ENCODE measurements around the gene RAD23B. TPM values are rescaled to one million over a fixed set of nuclear protein-coding genes. Genes with fewer than 3 reads are reported as not detected.

RAD23B gene
- total and polyA plus RNA-seq, 2 of the 13 experiments (the other 11 are each of a cell fraction or from before 2014, with no cell fraction given) = 133 to 156 TPM

DNA sequence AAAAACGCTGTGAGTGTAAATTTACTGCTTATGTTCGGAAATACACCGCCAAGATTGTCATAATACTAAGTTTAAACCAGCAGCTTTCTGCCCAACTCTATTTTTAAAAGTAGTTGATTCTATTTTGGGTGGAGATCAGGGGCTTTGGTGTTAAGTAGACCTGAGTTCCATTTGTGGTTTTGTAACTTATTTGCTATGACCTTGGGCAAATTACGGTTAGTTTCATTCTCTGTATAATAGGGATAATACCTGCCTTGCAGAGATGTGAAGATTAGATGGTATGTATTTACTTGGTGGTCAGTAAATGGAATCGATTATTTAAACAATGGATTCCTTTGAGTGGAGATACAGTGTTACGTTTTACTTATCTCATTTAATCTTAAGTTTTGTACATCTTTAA is 1.6 kb downstream of the RAD23B start:
- POLR2A ChIA-PET = interaction anchor here (1.2 to 4.6 kb wide), 5 partner anchors 15 to 35 kb away, joined by 4 to 31 read pairs (median 16); no protein-coding TSS in a partner anchor
- Histone ChIP-seq H3K79me2 (ENCODE audit: insufficient read depth, low read length) (peaks cover 72% of the 10 kb centered on the region), H3K4me1 (ENCODE audit: insufficient read depth, low read length) (peaks cover 56% of the 10 kb centered on the region), H3K9ac (ENCODE audit: insufficient read depth, low read depth, low read length) (peak overlapping the region; percentile 97), H3K27me3 (ENCODE audit: control insufficient read depth in 1 of 2, insufficient read depth in 2 of 2, low read length in 2 of 2) (no peaks in the 10 kb centered on the region; a peak in 1 of 5 replicates), H4K20me1 (ENCODE audit: insufficient read depth, low read length) (peaks cover 55% of the 10 kb centered on the region), H3K4me2 (ENCODE audit: low read depth, low read length) (peak overlapping the region; percentile 85), H3K36me3 (replicated peaks in 1 of 2; ENCODE audit: control insufficient read depth in 1 of 2, insufficient read depth in 2 of 2, low read length in 2 of 2) (no peaks in the 10 kb centered on the region; a peak in 1 of 5 replicates), H3K27ac (ENCODE audit: extremely low read length, insufficient read depth, low read length) (peak overlapping the region; percentile 98), H3K9me3 (ENCODE audit: low read length) (no peaks in the 10 kb centered on the region), H2AFZ (ENCODE audit: low read length) (no peak overlapping the region), H3K4me3 (replicated peaks in 1 of 3; ENCODE audit: insufficient read depth in 1 of 3, low read depth in 2 of 3, low read length in 3 of 3) (peak overlapping the region; percentile 82 to 94 (median 87); a peak in 5 of 6 replicates)
- no TSS peak for BruUV-seq (replicated peaks)
- WGBS (ENCODE audit: low lambda C conversion rate) = 3% methylated on average over 6 of the region's 6 CpGs
- no peak for FAIRE-seq
- in situ Hi-C loops (cut with HindIII; ENCODE audit: extremely low pct_ligation_motif_present, low pct_unique_long_range_greater_than_20kb) = no loop called here
- intact Hi-C loops (cut with micrococcal nuclease; ENCODE audit: unreplicated experiment) = loop anchor here (2.0 to 5.0 kb wide), 2 partner anchors 14 to 38 kb away; no protein-coding TSS in a partner anchor
- CTCF ChIA-PET (ENCODE audit: low intra/inter-chr PET ratio, low total read pairs) = no interaction called here
- DNase-seq (ENCODE audit: low spot score) = peak; percentile 75
- ATAC-seq = 0 out of 3 replicates have a peak, but pooled peaks have one; percentile 1
- TF ChIP-seq, protein P1, sequence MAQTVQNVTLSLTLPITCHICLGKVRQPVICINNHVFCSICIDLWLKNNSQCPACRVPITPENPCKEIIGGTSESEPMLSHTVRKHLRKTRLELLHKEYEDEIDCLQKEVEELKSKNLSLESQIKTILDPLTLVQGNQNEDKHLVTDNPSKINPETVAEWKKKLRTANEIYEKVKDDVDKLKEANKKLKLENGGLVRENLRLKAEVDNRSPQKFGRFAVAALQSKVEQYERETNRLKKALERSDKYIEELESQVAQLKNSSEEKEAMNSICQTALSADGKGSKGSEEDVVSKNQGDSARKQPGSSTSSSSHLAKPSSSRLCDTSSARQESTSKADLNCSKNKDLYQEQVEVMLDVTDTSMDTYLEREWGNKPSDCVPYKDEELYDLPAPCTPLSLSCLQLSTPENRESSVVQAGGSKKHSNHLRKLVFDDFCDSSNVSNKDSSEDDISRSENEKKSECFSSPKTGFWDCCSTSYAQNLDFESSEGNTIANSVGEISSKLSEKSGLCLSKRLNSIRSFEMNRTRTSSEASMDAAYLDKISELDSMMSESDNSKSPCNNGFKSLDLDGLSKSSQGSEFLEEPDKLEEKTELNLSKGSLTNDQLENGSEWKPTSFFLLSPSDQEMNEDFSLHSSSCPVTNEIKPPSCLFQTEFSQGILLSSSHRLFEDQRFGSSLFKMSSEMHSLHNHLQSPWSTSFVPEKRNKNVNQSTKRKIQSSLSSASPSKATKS (CRISPR knock-in tag; IDR thresholded peaks at IDR 0.05) = no peak
- TF ChIP-seq ZBTB38 (CRISPR knock-in tag; IDR thresholded peaks at IDR 0.05) = no peak
- TF ChIP-seq ZNF556 (CRISPR knock-in tag; IDR thresholded peaks at IDR 0.05; ENCODE audit: borderline replicate concordance) = no peak
- no peak for TF ChIP-seq JUND (CRISPR knock-in tag; IDR thresholded peaks at IDR 0.05)
- TF ChIP-seq, protein P2, sequence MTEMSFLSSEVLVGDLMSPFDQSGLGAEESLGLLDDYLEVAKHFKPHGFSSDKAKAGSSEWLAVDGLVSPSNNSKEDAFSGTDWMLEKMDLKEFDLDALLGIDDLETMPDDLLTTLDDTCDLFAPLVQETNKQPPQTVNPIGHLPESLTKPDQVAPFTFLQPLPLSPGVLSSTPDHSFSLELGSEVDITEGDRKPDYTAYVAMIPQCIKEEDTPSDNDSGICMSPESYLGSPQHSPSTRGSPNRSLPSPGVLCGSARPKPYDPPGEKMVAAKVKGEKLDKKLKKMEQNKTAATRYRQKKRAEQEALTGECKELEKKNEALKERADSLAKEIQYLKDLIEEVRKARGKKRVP (CRISPR knock-in tag; IDR thresholded peaks at IDR 0.05) = peak in 1 of 2 experiments; percentile 46; a peak in 1 of 4 replicates
- TF ChIP-seq NONO (IDR thresholded peaks at IDR 0.05) = no peak
- no peak for TF ChIP-seq NONO (CRISPR knock-in tag; conservative IDR thresholded peaks at IDR 0.05)
- TF ChIP-seq GTF3A (CRISPR knock-in tag; conservative IDR thresholded peaks at IDR 0.05) = no peak
- TF ChIP-seq PTBP1 (IDR thresholded peaks at IDR 0.05; ENCODE audit: low read depth, low read length, poor library complexity, severe bottlenecking) = no peak
- no peak for TF ChIP-seq SKI (IDR thresholded peaks at IDR 0.05; ENCODE audit: partially characterized antibody)
- no peak for TF ChIP-seq SMAD1 (CRISPR knock-in tag; IDR thresholded peaks at IDR 0.05; ENCODE audit: borderline replicate concordance, low read depth)
- peak; percentile 15 for TF ChIP-seq TEAD3 (CRISPR knock-in tag; optimal IDR thresholded peaks at IDR 0.05; ENCODE audit: borderline replicate concordance)
- TF ChIP-seq FOXJ3 (CRISPR knock-in tag; IDR thresholded peaks at IDR 0.05; ENCODE audit: borderline replicate concordance) = peak; percentile 18; the same call in 1 of the 2 replicates
- TF ChIP-seq PRPF4 (IDR thresholded peaks at IDR 0.05; ENCODE audit: low read depth, low read length, poor library complexity, severe bottlenecking) = no peak
- TF ChIP-seq GABPA (IDR thresholded peaks at IDR 0.05; ENCODE audit: low read depth, low read length) = no peak
- TF ChIP-seq GABPA (CRISPR knock-in tag; IDR thresholded peaks at IDR 0.05; ENCODE audit: low read depth) = no peak
- TF ChIP-seq ZNF329 (CRISPR knock-in tag; IDR thresholded peaks at IDR 0.05; ENCODE audit: low read depth) = no peak
- no peak for TF ChIP-seq ZNF205 (CRISPR knock-in tag; IDR thresholded peaks at IDR 0.05)
- TF ChIP-seq ZNF34 (CRISPR knock-in tag; IDR thresholded peaks at IDR 0.05; ENCODE audit: borderline replicate concordance) = no peak
- TF ChIP-seq EHMT2 (IDR thresholded peaks at IDR 0.05; ENCODE audit: borderline replicate concordance, low read depth, low read length) = no peak
- TF ChIP-seq NFE2 (CRISPR knock-in tag; IDR thresholded peaks at IDR 0.05) = no peak
- TF ChIP-seq BCL6 (CRISPR knock-in tag; IDR thresholded peaks at IDR 0.05) = peak; percentile 57
- TF ChIP-seq KAT2B (IDR thresholded peaks at IDR 0.05; ENCODE audit: borderline replicate concordance, low read depth, low read length) = peak; percentile 73
- TF ChIP-seq FOXK2 (IDR thresholded peaks at IDR 0.05) = no peak
- TF ChIP-seq SOX13 (IDR thresholded peaks at IDR 0.05) = no peak
- TF ChIP-seq SOX13 (CRISPR knock-in tag; conservative IDR thresholded peaks at IDR 0.05 in 1 of 2, IDR thresholded peaks at IDR 0.05 in 1 of 2) = peak in 1 of 2 experiments; percentile 90; a peak in 3 of 4 replicates

All from HepG2 (cell line).